Endothelial cell of umbilical vein (primary cell): ENCODE data around the gene OXTR. TPM values are rescaled to one million over a fixed set of nuclear protein-coding genes. Genes with fewer than 3 reads are reported as not detected.

Experiments used
- BruUV-seq: library from RNA; stranded (reverse); fragments of 400-500 nt; replicated peaks from 2 replicates; lab custom pipeline; 2021; lab: Mats Ljungman, UMichigan
- CTCF ChIA-PET: fragments of 300-600, 350-600 bp; sonication (Branson Sonifier 250); formaldehyde crosslinking; loops from one replicate; lab custom pipeline; 2021; ENCODE audit warnings: antibody characterized with exemption, inconsistent platforms; lab: Charles Lee
- POLR2A ChIA-PET: fragments of 300-600, 350-600 bp; sonication (Branson Sonifier 250); formaldehyde crosslinking; loops from one replicate; lab custom pipeline; 2021; ENCODE audit warnings: antibody characterized with exemption, inconsistent platforms; lab: Charles Lee
- DNase-seq: peaks from one replicate; pipeline ENCODE4 v3.0.0-alpha.2; 2011; ENCODE audit warnings: low read depth, low spot score
- FAIRE-seq: peaks from 2 replicates; lab custom pipeline; 2011; peaks lifted over from hg19 to GRCh38; lab: Jason Lieb, UNC
- H2AFZ ChIP-seq: 2 replicates; pipeline ENCODE4 v1.6.0; 2012; ENCODE audit warnings: low read depth, low read length, control low read depth, inconsistent platforms
- H3K27ac ChIP-seq: 2 replicates; pipeline ENCODE4 v1.5.1; 2011; ENCODE audit warnings: low read depth, mild to moderate bottlenecking, control low read depth, low read length, moderate library complexity; ENCODE audit not compliant: insufficient read depth
- H3K27me3 ChIP-seq, 2 experiments: 2 replicates each; pipeline versions ENCODE4 v1.6.0 to v1.6.1; 2011; ENCODE audit warnings: low read length in 2 of 2, mixed read lengths in 1 of 2; ENCODE audit not compliant: control insufficient read depth in 2 of 2, insufficient read depth in 2 of 2
- H3K36me3 ChIP-seq, 2 experiments: 2 replicates in 1 of 2; 3 replicates in 1 of 2; pipeline ENCODE4 v1.5.1; 2011; ENCODE audit warnings: low read length in 2 of 2, mild to moderate bottlenecking in 1 of 2, moderate library complexity in 1 of 2; ENCODE audit not compliant: control insufficient read depth in 2 of 2, insufficient read depth in 2 of 2; ENCODE audit errors: extremely low read depth in 1 of 2
- H3K4me1 ChIP-seq: 3 replicates; pipeline ENCODE4 v1.5.1; 2011; ENCODE audit warnings: mild to moderate bottlenecking, low read length; ENCODE audit not compliant: control insufficient read depth, insufficient read depth; ENCODE audit errors: extremely low read depth
- H3K4me2 ChIP-seq: 2 replicates; pipeline ENCODE4 v1.6.1; 2011; ENCODE audit warnings: low read length, control low read depth, mixed read lengths; ENCODE audit not compliant: insufficient read depth
- H3K4me3 ChIP-seq, 3 experiments: fragments of 200-600 bp in 1 of 3; sonication (generic), shearing (Covaris generic) in 1 of 3; replicated peaks in 1 of 3; 2 replicates each; pipeline ENCODE4 v1.5.1; 2011 to 2016; ENCODE audit warnings: control low read depth in 3 of 3, low read length in 3 of 3, mild to moderate bottlenecking in 2 of 3, inconsistent platforms in 1 of 3, low read depth in 1 of 3, moderate library complexity in 1 of 3; ENCODE audit not compliant: insufficient read depth in 1 of 3
- H3K79me2 ChIP-seq: 2 replicates; pipeline ENCODE4 v1.6.0; 2012; ENCODE audit warnings: low read length, inconsistent platforms; ENCODE audit not compliant: control insufficient read depth, insufficient read depth
- H3K9ac ChIP-seq: replicated peaks from 2 replicates; pipeline ENCODE3; 2011; ENCODE audit warnings: low read length, control low read depth; ENCODE audit not compliant: insufficient read depth; ENCODE audit errors: extremely low read depth
- H3K9me1 ChIP-seq: replicated peaks from 3 replicates; pipeline ENCODE4 v1.6.0; 2011; ENCODE audit warnings: mild to moderate bottlenecking, low read length; ENCODE audit not compliant: control insufficient read depth, insufficient read depth; ENCODE audit errors: extremely low read depth
- H3K9me3 ChIP-seq: replicated peaks from 2 replicates; pipeline ENCODE4 v1.5.1; 2012; ENCODE audit warnings: low read length, inconsistent platforms; ENCODE audit not compliant: control insufficient read depth, insufficient read depth
- H4K20me1 ChIP-seq: replicated peaks from 2 replicates; pipeline ENCODE3; 2011; ENCODE audit warnings: mild to moderate bottlenecking, low read length; ENCODE audit not compliant: control insufficient read depth, insufficient read depth; ENCODE audit errors: extremely low read depth
- EZH2 ChIP-seq: IDR thresholded peaks from 2 replicates; pipeline ENCODE4 v1.6.1; 2012; ENCODE audit warnings: borderline replicate concordance, low read depth, mild to moderate bottlenecking, moderate library complexity, low read length, inconsistent platforms; ENCODE audit not compliant: severe bottlenecking
- FOS ChIP-seq: IDR thresholded peaks from 2 replicates; pipeline ENCODE4 v1.6.1; 2011; ENCODE audit warnings: mild to moderate bottlenecking, low read length, moderate library complexity, borderline replicate concordance; ENCODE audit not compliant: insufficient read depth
- GATA2 ChIP-seq: IDR thresholded peaks from 2 replicates; pipeline ENCODE4 v1.7.0; 2011; ENCODE audit warnings: low read depth, mild to moderate bottlenecking, moderate library complexity, mixed read lengths, low read length; ENCODE audit not compliant: insufficient read length, insufficient read depth
- JUN ChIP-seq: IDR thresholded peaks from 2 replicates; pipeline ENCODE4 v1.6.1; 2011; ENCODE audit warnings: borderline replicate concordance, low read depth; ENCODE audit not compliant: insufficient read length, insufficient read depth
- MYC ChIP-seq: IDR thresholded peaks from one replicate; pipeline ENCODE4 v1.6.1; 2011; ENCODE audit warnings: mild to moderate bottlenecking, low read depth, low read length
- POLR2A ChIP-seq: IDR thresholded peaks from 2 replicates; pipeline ENCODE4 v1.6.1; 2012; ENCODE audit warnings: low read depth, mild to moderate bottlenecking, control low read depth, low read length
- dilution Hi-C: fragments of 300-500 bp; cut with MboI; formaldehyde crosslinking; loops from one replicate; pipeline ENCODE4 v1.15.0; 2019; ENCODE audit warnings: low sequenced_read_pairs; ENCODE audit not compliant: extremely low pct_ligation_motif_present
- intact Hi-C: fragments of 100-400 bp; cut with micrococcal nuclease; formaldehyde crosslinking; loops from one replicate; pipeline ENCODE4 v1.10.0; 2022
- polyA plus RNA-seq, 4 experiments: library from polyadenylated mRNA; depleted of rRNA in 3 of 4; stranded (reverse) in 3 of 4; unstranded in 1 of 4; fragments of >200 nt; gene quantifications; 2 replicates each; pipeline versions ENCODE4 v1.2.1 to v1.2.3, GENCODE V29; 2011 to 2012; ENCODE audit warnings: missing spikeins in 1 of 4
- total RNA-seq: library from RNA; stranded (reverse); gene quantifications from 2 replicates; pipeline ENCODE4 v1.2.3, GENCODE V29; 2021
- TF ChIP-seq, protein P1 (sequence below), 2 donors: IDR thresholded peaks; 1 replicate in 1 of 2; 2 replicates in 1 of 2; pipeline ENCODE4 v1.5.1; 2011; ENCODE audit warnings: low read length in 2 of 2, mild to moderate bottlenecking in 2 of 2, moderate library complexity in 2 of 2, control low read depth in 1 of 2, inconsistent platforms in 1 of 2, low read depth in 1 of 2; ENCODE audit not compliant: insufficient read depth in 1 of 2; ENCODE audit errors: extremely low read depth in 1 of 2

OXTR gene
- total and polyA plus RNA-seq, 2 donors (not counting 3 experiments of a cell fraction or from before 2014, with no cell fraction given) = 0.12 to 0.40 TPM

GRCh38 chr3:8738639-8739038 lies 30.8 kb downstream of the OXTR start:
- Histone ChIP-seq H3K4me1 (peaks cover 12% of the 10 kb centered on the region), H3K27me3 (no peaks in the 10 kb centered on the region), H3K36me3 (no peaks in the 10 kb centered on the region), H3K9ac (no peak overlapping the region), H3K79me2 (no peaks in the 10 kb centered on the region), H3K9me1 (no peaks in the 10 kb centered on the region), H3K9me3 (no peaks in the 10 kb centered on the region), H3K4me3 (no peak overlapping the region), H2AFZ (no peak overlapping the region), H3K4me2 (no peak overlapping the region), H4K20me1 (no peaks in the 10 kb centered on the region), H3K27ac (no peak overlapping the region)
- no TSS peak for BruUV-seq
- FAIRE-seq = no peak
- CTCF ChIA-PET = interaction anchor here (0.8 to 1.6 kb wide), 3 partner anchors 25 to 75 kb away, joined by 3 to 5 read pairs (median 4); partner anchors contain the start of gene OXTR
- dilution Hi-C loops = no loop called here
- no peak for TF ChIP-seq FOS
- TF ChIP-seq GATA2 = no peak
- TF ChIP-seq POLR2A = no peak
- no peak for TF ChIP-seq EZH2
- TF ChIP-seq JUN = no peak
- TF ChIP-seq MYC = no peak
- TF ChIP-seq, protein P1, sequence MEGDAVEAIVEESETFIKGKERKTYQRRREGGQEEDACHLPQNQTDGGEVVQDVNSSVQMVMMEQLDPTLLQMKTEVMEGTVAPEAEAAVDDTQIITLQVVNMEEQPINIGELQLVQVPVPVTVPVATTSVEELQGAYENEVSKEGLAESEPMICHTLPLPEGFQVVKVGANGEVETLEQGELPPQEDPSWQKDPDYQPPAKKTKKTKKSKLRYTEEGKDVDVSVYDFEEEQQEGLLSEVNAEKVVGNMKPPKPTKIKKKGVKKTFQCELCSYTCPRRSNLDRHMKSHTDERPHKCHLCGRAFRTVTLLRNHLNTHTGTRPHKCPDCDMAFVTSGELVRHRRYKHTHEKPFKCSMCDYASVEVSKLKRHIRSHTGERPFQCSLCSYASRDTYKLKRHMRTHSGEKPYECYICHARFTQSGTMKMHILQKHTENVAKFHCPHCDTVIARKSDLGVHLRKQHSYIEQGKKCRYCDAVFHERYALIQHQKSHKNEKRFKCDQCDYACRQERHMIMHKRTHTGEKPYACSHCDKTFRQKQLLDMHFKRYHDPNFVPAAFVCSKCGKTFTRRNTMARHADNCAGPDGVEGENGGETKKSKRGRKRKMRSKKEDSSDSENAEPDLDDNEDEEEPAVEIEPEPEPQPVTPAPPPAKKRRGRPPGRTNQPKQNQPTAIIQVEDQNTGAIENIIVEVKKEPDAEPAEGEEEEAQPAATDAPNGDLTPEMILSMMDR (IDR thresholded peaks at IDR 0.05; ENCODE audit: extremely low read depth in 1 of 2, insufficient read depth in 1 of 2, low read depth in 1 of 2, low read length in 2 of 2) = no peak
- intact Hi-C loops = no loop called here
- POLR2A ChIA-PET = no interaction called here
- DNase-seq = no peak
